GM12801 (cell line): ENCODE measurements around the gene KIF1A.

Experiments
- TF ChIP-seq, protein P1 (sequence below): IDR thresholded peaks from one replicate; pipeline ENCODE4 v1.5.1; 2011; ENCODE audit warnings: control low read depth; ENCODE audit not compliant: insufficient read length; ENCODE audit errors: extremely low read depth

KIF1A gene

DNA sequence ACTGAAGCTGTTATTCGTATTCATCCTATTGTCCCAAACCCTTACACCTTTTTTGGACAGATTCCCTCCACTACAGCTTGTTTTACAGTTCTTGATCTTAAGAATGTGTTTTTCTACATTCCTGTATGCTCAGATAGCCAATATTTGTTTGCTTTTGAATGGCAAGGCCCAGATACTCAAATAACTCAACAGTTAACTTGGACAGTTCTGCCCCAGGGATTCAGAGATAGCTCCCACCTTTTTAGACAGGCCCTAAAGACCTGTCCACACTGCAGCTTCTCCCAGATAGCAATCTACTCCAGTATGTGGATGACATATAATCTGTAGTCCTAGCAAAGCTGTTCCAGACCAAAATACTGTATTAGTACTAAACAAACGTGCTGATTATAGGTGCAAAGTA, 41.5 kb upstream of the KIF1A start:
- TF ChIP-seq, protein P1, sequence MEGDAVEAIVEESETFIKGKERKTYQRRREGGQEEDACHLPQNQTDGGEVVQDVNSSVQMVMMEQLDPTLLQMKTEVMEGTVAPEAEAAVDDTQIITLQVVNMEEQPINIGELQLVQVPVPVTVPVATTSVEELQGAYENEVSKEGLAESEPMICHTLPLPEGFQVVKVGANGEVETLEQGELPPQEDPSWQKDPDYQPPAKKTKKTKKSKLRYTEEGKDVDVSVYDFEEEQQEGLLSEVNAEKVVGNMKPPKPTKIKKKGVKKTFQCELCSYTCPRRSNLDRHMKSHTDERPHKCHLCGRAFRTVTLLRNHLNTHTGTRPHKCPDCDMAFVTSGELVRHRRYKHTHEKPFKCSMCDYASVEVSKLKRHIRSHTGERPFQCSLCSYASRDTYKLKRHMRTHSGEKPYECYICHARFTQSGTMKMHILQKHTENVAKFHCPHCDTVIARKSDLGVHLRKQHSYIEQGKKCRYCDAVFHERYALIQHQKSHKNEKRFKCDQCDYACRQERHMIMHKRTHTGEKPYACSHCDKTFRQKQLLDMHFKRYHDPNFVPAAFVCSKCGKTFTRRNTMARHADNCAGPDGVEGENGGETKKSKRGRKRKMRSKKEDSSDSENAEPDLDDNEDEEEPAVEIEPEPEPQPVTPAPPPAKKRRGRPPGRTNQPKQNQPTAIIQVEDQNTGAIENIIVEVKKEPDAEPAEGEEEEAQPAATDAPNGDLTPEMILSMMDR, result no peak

DNA sequence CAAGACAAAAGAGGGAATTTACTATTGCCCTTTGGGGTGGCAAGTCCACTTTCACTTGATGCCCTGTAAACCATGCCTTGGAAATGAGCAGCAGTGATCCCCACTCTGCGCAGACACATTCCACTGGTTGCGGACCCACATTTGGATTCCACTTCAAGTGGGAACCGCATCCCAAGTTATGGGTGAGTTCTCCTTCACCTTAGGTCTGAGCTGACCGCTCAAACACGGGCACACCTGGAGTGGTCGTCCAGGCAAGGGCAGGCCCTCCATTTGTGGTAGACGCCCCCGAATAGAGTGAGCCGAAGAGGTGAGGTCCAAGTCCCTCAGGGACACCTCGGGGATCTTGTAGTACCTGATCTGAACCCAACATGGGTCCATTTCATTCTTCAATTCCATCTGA, 38.9 kb upstream of the KIF1A start:
- TF ChIP-seq, protein P1, result no peak

GRCh38 chr2:240858321-240858720, 38.3 kb upstream of the KIF1A start:
- TF ChIP-seq, protein P1, result no peak

DNA sequence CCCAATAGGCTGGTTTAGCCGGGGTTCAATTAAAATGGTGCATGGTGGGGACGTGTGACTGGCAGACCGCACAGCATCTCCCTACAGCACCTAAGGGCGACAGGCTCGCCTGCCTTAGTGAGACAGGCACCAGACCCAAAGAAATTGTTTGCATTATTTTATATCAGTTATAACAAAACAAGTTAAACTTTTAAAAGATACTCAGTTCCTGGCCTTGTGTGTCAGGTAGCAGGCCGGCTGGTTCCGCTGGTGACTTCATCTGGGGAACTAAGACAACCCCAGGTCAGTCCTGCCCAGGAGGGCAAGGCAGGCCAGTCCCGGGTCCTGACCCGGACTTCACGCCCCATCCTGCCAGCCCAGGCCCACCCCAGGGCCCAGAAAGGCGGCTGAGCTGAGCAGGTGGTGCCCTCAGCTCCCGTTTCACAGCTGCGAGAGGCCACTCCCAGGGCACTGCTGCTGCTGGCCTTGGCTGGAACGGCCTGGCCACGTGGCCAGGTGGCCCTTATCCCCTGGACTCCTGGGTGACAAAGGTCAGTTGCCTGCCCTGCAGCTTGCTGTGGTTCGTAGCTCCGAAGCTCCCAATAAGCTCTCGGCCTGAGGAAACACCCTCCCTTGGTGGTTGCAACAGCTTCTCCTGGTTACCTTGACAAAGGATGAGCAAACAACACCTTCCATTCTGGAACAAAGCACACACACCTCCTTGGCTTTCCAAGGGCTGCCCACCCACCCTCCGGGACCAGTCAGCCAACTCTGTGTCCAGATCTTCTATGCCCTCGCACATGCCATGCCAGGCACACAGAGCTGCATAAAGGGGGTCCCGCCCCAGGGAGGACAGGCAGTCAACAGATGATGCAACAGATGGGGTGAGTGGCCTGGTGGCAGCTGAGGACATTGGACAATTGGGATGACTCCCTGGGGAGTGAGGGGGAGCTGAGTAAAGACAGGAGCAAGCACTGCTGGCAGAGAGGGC, 37.3 kb upstream of the KIF1A start:
- TF ChIP-seq, protein P1, result no peak

DNA sequence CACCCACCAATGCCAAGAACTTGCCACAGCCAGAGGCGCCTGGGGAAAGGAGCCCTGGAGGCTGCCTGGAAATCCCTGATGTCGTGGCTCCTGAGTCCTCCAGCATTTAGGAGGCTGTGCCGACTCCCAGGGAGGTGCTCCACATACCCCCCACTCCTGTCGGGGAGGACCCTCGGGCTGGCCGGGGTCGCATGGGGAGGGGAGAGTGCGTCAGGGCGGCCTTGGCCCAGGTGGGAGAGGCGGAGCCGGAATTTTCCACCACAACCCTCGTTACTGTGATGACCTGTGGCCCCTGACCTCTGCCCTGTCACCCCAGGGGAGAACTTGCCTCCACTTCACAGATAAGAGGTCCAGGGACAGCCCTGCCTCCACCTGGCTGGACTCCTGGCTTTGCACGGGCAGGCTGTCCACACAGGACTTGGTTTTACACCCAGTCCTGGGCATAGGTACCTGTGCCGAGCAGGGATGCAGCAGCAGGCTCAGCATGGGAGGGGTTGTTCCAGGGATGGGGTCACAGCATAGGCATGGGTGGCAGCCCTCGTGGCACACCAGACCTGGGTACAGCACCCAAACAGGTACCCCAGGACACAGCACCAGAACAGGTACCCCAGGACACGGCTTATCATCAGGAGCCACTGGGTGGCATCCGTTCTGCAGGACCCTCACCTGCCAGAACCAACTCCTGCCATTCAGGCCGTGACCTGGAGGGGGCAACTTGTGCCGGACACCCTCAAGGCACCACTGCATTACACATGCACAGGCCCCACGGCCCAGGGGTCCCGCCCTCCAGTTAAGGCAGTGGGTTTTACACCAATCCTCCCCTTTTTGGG, 36.3 kb upstream of the KIF1A start:
- TF ChIP-seq, protein P1, result no peak

DNA sequence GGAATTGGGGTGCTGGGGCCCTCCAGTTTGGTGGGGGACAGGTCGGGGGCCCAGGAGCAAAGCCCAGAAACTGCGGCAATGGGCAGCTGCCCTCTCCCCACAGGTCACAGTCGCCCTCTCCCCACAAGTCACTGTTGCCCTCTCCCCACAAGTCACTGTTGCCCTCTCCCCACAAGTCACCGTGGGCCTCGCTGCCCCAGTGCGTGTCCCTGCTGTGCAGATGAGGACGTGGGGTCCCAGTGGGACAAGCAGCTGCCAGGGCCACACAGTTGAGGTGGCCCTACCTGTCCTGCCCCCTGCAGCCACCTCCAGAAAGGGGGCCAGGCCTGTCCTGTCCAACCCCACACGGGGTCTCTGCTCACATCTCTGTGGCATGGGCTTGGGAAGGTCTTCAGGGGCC, 35.7 kb upstream of the KIF1A start:
- TF ChIP-seq, protein P1, result no peak

DNA sequence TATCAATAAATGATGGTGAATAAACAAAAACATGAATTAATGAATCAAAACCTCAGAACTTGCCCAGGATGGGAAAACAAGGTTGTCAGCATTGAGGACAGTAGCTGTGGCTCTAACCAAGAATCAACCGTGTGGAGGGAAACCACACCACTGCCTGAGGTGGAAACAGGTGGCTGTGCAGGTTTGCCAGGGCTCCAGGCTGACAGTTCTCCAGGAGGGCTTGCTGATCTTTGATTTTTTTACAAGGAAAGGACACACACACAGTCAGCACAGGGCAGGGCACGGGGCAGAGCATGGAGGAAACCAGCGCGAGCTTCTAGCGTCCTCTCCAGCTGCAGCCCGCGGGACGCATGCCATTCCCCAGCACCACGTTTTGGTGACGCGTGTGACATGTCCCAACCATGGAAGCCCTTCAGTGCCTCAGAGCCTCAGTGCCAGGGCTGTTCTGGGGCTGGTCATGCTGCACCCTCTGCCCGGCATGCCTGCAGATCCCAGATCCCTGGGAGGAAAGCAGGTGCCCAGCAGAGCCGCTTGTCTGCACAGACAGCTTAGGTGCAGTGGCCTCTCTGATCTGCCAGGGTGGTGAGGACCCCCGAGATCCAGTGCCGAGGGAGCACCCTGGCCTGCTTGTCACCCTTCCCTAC, 32.8 kb upstream of the KIF1A start:
- TF ChIP-seq, protein P1, result no peak
